ENCODE data around the gene PLEKHH1.

Gene PLEKHH1

DNA sequence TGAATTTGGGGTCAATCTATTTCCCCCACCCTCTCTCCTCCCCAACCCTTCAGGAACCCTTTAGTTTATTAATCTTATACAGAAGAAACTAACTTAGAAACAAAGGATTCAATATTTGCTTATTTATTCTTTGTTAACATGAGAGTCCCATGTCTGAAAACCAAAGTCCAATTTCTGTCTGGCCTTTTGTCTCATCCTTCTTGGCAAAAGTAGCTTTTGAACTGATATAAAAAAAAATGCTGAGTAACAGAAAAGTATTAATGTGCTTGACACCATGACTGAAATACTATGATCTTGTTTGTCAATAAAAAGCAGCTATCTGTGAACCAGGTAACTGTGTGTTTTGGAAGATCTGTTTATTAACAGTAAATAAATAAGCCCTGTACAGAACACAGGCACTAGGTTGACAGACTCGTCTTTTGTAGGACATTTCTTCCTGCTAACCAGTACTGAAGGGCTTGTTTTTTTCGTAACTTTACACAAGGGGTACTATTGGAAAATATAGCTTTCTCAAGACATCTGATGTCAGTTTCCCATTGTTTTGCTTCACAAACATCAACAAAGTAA lies 56.2 kb downstream of the PLEKHH1 start:
- peak overlapping the region; percentile 1; the same call in 1 of the 2 replicates for H3K27ac ChIP-seq
- TF ChIP-seq, protein P1, sequence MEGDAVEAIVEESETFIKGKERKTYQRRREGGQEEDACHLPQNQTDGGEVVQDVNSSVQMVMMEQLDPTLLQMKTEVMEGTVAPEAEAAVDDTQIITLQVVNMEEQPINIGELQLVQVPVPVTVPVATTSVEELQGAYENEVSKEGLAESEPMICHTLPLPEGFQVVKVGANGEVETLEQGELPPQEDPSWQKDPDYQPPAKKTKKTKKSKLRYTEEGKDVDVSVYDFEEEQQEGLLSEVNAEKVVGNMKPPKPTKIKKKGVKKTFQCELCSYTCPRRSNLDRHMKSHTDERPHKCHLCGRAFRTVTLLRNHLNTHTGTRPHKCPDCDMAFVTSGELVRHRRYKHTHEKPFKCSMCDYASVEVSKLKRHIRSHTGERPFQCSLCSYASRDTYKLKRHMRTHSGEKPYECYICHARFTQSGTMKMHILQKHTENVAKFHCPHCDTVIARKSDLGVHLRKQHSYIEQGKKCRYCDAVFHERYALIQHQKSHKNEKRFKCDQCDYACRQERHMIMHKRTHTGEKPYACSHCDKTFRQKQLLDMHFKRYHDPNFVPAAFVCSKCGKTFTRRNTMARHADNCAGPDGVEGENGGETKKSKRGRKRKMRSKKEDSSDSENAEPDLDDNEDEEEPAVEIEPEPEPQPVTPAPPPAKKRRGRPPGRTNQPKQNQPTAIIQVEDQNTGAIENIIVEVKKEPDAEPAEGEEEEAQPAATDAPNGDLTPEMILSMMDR (IDR thresholded peaks at IDR 0.05) = no peak
- no peak for TF ChIP-seq ZFX (IDR thresholded peaks at IDR 0.05; ENCODE audit: borderline replicate concordance)

DNA sequence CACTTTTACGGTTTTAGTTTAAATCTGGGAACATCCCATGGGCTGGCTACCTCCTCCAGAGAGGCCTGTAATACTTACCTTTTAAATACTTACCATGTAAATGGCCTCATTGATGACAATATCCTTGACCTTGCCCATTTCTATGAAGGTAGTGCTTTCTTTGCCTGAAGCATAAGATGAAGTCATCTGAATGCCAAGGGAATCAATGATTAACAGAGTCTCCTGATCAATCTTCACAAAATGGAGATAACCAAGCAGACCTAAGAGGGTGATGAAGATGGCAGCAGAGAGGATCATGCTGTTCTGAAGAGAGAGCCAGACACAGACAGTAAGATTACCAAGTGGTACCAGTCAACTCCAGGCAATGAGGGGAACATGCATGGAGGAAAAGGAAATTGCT lies 60.6 kb downstream of the PLEKHH1 start:
- peak overlapping the region; percentile 20; the same call in 1 of the 2 replicates for H3K27ac ChIP-seq

DNA sequence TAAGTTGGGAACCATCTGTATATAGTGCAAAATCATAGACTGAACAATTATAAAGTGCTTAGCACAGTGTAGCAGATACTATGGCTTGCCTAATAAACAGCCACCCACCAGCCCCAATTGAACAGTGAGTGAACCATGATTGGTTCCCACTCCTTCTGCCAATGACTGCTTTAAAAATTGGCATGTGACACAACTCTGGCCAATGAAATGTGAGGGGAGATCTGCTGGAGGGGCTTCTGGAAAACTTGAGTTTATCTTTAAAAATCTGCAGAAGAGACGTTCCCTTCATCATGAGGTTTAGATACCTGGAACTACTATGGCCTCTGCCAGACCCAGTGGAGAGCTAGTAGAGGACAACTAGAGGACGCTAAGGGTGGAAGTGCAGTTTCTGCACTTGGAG lies 62.3 kb downstream of the PLEKHH1 start:
- TF ChIP-seq, protein P1 (IDR thresholded peaks at IDR 0.05) = no peak
- no peak for TF ChIP-seq ZFX (IDR thresholded peaks at IDR 0.05; ENCODE audit: borderline replicate concordance)
- no peak overlapping the region for H3K27ac ChIP-seq

DNA sequence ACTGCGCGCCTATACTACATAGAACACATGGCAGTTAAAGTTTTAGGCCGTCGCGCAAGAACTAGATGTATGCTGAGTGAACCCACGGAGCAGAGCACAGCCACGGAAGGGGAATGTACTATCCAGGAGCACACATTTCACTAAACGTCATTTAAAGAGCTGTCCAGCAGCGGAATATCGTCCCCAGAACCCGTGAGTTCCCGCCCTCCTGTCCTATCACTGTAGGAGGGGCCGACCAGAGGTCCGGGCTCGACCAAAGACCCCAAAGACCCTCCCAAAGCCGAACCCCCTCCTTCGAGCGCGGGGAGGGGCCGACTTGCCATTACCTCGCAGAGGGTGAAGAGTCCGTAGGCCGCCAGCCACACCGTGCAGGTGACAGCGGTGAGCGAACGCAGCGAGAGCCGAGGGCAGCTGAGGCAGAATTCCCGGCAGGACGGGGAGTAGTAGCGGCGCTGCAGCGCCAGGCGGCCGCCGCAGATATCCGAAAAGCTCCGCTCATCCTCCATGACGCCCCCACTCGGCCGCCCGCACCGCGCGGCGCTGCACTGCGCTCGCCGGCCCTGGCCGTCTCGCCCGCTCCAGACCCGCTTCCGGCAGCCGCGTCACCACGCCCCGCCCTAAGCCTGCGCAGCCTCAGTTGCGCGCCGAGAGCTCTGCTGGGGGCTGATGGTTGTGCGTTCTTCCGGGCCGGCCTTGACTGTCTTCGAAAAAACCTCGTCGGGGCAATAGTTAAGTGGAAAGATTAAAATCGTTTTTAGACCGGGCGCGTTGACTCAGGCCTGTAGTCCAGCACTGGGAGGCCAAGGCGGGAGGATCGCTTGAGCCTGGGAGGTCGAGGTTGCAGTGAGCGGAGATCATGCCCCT lies 66.8 kb downstream of the PLEKHH1 start, which contains the start of gene PIGH:
Gene PIGH (minus strand): TSS at position 571 of the 864 bp plus-strand sequence. CDS start 65 bp downstream, at position 506.
- TF ChIP-seq, protein P1 (IDR thresholded peaks at IDR 0.05) = peak; percentile 83
- TF ChIP-seq ZFX (IDR thresholded peaks at IDR 0.05; ENCODE audit: borderline replicate concordance) = no peak
- peak within 1 kb of the TSS; percentile 74 for H3K27ac ChIP-seq

DNA sequence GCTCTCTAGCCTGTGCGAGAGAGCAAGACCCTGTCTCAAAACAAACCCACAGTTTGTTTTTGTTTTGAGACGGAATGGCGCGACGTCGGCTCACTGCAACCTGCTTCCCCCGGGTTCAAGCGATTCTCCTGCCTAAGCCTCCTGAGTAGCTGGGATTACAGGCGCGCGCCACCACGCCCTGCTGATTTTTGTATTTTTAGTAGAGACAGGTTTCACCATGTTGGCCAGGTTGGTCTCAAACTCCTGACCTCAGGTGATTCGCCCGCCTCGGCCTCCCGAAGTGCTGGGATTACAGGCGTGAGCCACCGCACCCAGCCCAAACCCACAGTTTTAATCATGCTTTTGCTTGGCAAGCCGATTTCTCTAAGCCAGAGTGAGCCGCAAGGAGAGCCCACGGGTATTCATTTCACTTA lies 67.5 kb downstream of the PLEKHH1 start:
- H3K27ac ChIP-seq = peak overlapping the region; percentile 74

DNA sequence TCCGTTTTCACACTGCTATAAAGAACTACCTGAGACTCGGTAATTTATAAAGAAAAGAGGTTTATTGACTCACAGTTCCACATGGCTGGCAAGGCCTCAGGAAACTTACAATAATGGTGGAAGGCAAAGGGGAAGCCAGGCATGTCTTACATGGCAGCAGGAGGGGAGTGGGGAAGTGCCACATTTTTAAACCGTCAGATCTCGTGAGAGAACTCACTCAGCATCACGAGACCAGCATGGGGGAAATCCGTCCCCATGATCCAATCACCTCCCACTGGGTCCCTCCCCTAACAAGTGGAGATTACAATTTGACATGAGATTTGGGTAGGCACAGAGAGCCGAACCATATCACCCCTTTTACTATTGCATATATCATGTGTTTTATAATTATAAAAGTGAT lies 69.0 kb downstream of the PLEKHH1 start:
- TF ChIP-seq, protein P1 (IDR thresholded peaks at IDR 0.05) = no peak
- TF ChIP-seq ZFX (IDR thresholded peaks at IDR 0.05; ENCODE audit: borderline replicate concordance) = no peak
- no peak overlapping the region for H3K27ac ChIP-seq

DNA sequence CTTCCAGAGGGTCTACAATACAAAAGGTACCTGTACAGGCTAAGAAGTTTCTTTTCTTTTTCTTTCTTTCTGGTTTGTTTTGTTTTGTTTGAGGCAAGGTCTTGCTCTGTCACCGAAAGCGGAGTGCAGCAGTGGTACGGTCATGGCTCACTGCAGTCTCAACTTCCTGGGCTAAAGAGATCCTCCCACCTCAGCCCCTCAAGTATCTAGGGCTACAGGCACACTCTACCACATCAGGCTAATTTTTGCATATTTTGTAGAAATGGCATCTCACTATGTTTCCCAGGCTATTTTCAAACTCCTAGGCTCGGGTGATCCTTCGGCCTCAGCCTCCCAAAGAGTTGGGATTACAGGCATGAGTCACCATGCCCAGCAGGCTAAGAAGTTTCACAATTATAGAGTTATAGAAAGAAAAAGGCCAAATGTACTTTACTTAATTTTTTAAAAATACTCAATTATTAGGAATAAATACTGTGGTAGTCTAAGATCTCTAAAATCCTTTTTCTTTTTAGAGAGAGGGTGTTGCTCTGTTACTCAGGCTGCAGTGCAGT lies 70.0 kb downstream of the PLEKHH1 start:
- H3K27ac ChIP-seq = no peak overlapping the region
- TF ChIP-seq ZFX (IDR thresholded peaks at IDR 0.05; ENCODE audit: borderline replicate concordance) = no peak
- TF ChIP-seq, protein P1 (IDR thresholded peaks at IDR 0.05) = no peak

DNA sequence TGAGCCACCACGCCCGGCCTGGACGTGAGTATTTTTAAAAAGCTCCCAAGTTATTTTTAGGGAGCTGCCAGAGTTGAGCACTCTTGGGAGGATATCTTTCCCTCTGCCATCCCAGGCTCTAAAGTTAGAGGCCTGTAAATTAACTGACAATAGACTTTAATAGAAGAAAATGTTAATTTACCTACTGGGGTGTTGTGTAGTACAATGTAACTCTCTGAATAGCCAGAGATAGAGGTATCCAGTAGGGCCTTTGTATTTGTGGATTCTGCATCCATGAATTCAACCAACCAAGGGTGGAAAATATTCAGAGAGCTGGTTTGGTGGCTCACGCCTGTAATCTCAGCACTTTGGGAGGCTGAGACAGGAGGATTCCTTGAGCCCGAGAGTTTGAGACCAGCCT lies 74.6 kb downstream of the PLEKHH1 start:
- no peak overlapping the region for H3K27ac ChIP-seq
- no peak for TF ChIP-seq ZFX (IDR thresholded peaks at IDR 0.05; ENCODE audit: borderline replicate concordance)
- TF ChIP-seq, protein P1 (IDR thresholded peaks at IDR 0.05) = no peak
